Measurements from ENCODE around the gene RNF113B.

RNF113B gene

DNA sequence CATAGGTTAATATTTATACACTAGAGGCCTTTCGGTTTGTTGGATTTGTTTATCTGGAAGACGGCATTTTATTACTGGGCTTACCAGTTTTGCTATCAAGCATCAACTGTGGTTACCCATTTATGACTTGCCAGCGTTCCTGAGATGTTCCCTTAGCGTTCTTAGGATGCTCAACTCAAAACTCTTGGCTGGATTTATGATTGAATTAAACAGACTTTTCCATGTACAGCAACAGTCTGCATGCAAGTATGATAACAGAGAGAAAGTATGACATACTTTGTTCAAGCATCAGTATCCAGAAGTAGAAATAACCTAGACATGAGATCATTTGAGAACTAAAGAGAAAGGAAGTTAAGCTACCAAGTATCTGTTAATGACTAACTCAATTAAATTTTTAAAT, 29.9 kb upstream of the RNF113B start:
- no peak overlapping the region for H3K4me3 ChIP-seq (ENCODE audit: low read depth, low read length)
- TF ChIP-seq CTCF (IDR thresholded peaks at IDR 0.05; ENCODE audit: low read depth, low read length) = no peak

DNA sequence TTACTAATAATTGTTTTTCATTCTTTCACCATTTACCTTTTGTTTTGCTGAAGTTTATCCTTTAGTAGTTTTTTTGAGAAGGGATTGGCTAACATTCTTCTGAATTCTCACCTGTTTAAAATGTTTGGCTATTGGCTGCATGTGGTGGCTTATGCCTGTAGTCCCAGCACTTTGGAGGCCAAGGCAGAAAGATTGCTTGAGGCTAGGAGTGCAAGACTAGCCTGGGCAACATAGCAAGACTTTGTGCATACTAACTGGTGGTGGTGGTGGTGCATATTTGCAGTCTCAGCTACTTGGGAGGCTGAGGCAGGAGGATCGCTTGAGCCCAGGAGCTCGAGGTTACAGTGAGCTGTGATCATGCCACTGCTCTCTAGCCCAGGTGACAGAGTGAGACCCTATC, 27.5 kb upstream of the RNF113B start:
- no peak for TF ChIP-seq CTCF (IDR thresholded peaks at IDR 0.05; ENCODE audit: low read depth, low read length)
- H3K4me3 ChIP-seq (ENCODE audit: low read depth, low read length) = no peak overlapping the region

DNA sequence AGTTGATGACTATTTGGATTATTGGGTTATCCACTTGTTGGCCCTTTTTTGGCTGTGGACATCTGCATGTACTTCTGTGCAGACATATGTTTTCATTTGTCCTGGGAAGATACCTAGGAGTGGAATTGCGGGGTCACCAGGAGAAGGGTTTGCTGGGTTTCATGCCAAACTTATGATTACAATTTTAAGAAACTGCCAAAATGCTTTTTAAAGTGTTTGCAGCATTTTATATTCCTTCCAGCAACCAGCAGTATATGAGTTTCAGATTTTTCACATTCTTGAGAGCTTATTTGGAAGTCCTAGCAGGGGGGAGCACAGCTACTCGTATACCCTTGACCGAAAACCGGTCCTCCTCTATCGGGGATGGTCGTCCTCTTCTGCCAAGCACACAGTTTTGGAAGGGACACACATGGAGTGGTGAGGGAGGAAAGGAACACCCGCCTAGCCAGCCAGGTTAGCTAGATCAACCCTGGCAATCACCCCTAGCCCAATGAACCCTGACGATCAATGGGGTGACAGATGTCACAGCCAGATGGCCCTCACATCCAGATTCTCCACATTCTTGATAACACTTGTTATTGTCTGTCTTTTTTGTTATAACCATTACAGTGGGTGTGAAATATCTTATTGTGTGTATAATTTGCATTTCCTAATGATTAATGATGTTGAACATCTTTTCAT, 26.7 kb upstream of the RNF113B start:
- no peak for TF ChIP-seq CTCF (IDR thresholded peaks at IDR 0.05; ENCODE audit: low read depth, low read length)

DNA sequence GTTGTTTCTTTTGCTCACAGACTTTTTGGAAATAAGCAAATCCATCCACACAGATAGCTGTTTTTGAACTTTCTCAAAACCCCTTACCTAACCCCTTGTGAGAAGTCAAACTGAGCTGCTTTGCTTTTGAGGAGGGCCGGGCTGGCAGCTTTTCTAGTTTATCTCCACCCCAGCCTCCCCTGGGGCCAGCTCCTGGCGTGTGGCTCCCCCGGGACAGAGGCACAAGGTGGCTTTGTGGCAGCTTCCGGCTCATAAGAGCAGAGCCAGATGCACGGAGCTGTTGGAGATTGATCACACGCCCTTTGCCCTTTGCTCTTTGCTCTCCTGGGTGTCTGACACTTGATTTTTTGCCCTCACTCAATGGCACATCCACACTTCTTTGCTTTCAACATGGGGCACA, 24.9 kb upstream of the RNF113B start:
- no peak overlapping the region for H3K4me3 ChIP-seq (ENCODE audit: low read depth, low read length)
- no peak for TF ChIP-seq CTCF (IDR thresholded peaks at IDR 0.05; ENCODE audit: low read depth, low read length)

More for the DNA sequence above, 26.7 kb upstream of the RNF113B start:
- H3K4me3 ChIP-seq (ENCODE audit: low read depth, low read length) = no peak overlapping the region

GRCh38 chr13:98201189-98201588, 24.1 kb upstream of the RNF113B start:
- H3K4me3 ChIP-seq (ENCODE audit: low read depth, low read length) = no peak overlapping the region
- no peak for TF ChIP-seq CTCF (IDR thresholded peaks at IDR 0.05; ENCODE audit: low read depth, low read length)

- no peak for TF ChIP-seq CTCF (IDR thresholded peaks at IDR 0.05; ENCODE audit: low read depth, low read length)
- no peak overlapping the region for H3K4me3 ChIP-seq (ENCODE audit: low read depth, low read length)
Observed at GRCh38 chr13:98200211-98200878, 23.3 kb upstream of the RNF113B start.

DNA sequence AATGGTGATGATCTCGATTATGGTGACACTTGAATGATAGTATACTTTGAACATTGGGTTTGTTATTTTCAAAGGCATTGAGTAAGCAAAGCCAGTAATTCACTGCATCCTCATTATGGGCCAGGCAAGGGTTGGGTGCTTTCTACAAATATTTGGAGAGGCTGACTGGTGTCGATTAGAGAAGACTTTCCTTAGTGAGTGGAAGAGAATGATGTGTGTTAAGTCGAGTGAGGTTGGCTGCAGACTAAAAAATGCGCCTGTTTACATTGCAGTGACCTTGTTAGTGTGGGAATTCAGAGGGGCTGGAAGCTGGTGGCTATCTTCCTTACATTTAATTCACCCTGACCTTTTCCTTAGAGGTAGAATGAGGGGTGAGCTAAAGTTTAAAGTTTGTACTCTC, 22.4 kb upstream of the RNF113B start:
- no peak overlapping the region for H3K4me3 ChIP-seq (ENCODE audit: low read depth, low read length)
- no peak for TF ChIP-seq CTCF (IDR thresholded peaks at IDR 0.05; ENCODE audit: low read depth, low read length)
